CD4-positive, alpha-beta T cell treated with Interferon gamma for 1 hour (primary cell): ENCODE measurements around the gene SYN1.

Source experiments
- DNase-seq: peaks from one replicate; pipeline ENCODE4 v3.0.0-alpha.2; 2020

Gene SYN1

GRCh38 chrX:47571215-47571614 lies 48.4 kb downstream of the SYN1 start:
- DNase-seq = no peak

GRCh38 chrX:47570794-47571193 lies 48.9 kb downstream of the SYN1 start:
- no peak for DNase-seq

- peak; percentile 34 for DNase-seq
Observed at GRCh38 chrX:47568656-47569295, 50.9 kb downstream of the SYN1 start.

- DNase-seq = no peak
Observed at GRCh38 chrX:47566841-47567240, 52.8 kb downstream of the SYN1 start.

- no peak for DNase-seq
Observed at GRCh38 chrX:47564438-47565085, 55.1 kb downstream of the SYN1 start.

- no peak for DNase-seq
Observed at GRCh38 chrX:47563801-47564315, 55.8 kb downstream of the SYN1 start.

- DNase-seq = no peak
Observed at GRCh38 chrX:47562615-47563243, 56.9 kb downstream of the SYN1 start.

DNA sequence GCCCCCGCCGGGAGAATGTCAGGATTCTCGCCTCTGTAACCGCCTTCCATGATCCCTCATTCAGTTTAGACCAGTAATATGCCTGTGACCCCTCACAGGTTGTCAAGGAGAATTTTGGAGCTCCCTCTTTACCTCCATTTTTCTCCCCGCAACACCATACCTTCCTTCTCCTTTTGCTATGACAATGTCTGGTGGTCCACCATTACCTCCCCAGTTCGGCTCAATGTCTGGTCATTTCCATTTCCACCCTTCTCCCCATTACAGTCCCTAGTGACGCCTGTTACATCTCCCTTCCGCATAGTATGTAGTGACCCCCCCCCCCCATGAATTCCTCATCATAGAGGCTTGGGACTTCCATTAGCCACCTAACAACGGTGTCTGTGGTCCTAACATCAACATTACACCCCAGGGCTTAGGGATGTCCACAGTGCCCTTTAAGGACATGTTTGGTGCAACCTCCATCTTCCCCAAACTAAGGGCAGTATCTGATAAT lies 58.0 kb downstream of the SYN1 start:
- DNase-seq = no peak

- peak; percentile 98 for DNase-seq
Observed at GRCh38 chrX:47560934-47561658, 58.6 kb downstream of the SYN1 start, which contains the start of gene ARAF. Gene ARAF (plus strand): TSS chrX:47561205. CDS start chrX:47562968, 1,763 bp downstream.

DNA sequence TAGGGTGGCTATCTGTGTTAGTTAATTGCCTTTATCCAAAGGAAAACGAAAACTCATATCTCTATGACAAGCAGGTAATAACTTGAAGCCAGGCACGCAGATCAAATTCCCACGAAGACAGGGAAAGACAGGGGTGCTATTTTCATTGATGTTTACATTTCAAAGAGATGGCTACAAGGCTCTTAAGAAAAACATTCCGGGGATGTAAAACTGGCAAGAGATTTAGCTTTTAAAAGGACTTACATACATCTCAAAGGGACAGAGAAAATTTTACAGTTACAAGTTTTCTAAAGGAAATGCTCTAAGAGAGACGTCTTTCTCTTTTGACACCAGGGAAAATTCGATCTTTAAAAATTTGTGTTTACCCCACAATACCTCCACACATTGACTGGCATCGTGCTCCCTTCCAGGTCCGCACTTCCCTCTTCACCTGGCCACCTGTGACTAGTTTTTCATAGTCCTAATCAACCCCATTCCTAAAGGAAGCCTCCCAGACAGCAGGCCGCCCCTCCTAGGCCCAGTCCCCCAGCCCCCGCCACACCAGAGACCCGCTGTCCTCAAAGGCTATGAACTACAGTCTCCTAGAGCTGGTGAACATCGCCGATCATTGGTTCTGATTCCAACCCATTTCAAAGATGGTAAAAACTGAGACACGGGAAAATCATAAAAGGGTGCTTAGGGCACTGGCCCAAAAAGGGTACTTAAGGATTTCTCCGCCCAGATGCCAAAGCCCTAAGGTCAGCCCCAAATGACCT lies 59.3 kb downstream of the SYN1 start:
- no peak for DNase-seq

- DNase-seq = no peak
Observed at GRCh38 chrX:47558436-47558835, 61.2 kb downstream of the SYN1 start.

GRCh38 chrX:47556045-47556623 lies 63.5 kb downstream of the SYN1 start:
- peak; percentile 89 for DNase-seq

DNA sequence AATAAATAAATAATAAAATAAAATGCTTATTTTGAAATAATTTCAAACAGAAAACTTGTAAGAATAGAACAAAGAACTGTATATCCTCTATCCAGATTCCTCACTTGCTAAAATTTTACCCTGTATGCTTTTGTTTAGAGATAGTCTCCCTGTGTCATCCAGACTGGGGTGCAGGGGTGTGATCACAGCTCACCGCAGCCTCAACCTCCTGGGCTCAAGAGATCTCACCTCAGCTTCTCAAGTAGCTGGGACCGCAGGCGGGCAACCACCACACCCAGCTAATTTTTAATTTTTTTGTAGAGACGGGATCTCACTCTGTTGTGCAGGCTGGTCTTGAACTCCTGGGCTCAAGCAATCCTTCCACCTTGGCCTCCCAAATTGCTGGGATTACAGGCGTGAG lies 76.2 kb downstream of the SYN1 start:
- DNase-seq = no peak

- no peak for DNase-seq
Observed at GRCh38 chrX:47540754-47541538, 78.7 kb downstream of the SYN1 start.

GRCh38 chrX:47539860-47540259 lies 79.8 kb downstream of the SYN1 start:
- DNase-seq = no peak

DNA sequence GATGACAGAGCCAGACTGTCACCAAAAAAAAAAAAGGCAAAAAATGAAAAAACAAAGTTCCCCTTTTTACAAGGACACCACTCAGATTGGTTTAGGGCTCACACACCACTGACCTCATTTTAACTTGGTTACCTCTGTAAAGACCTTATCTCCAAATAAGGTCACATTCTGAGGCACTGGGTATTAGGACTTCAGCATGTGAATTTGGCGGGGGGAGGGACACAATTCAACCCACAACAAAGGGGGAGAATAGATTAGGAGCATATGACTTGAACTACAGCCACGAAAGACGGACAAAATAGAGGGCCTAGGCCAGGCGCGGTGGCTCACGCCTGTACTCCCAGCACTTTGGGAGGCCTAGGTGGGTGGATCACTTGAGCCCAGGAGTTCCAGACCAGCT lies 89.6 kb downstream of the SYN1 start:
- no peak for DNase-seq

DNA sequence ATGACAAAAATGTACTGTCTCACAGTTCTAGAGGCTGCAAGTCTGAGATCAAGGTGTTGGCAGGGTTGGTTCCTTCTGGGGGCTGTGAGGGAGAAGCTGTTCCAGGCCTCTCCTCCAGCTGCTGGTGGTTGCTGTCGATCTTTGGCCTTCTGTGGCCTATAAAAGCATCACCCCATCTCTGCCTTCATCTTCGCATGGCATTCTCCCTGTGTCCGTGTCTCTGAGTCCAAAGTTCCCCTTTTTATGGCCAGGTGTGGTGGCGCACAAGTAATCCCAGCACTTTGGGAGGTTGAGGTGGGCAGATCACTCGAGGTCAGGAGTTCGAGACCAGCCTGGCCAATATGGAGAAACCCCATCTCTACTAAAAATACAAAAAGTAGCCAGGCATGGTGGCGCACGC lies 90.1 kb downstream of the SYN1 start:
- no peak for DNase-seq

- DNase-seq = no peak
Observed at GRCh38 chrX:47523713-47524166, 95.9 kb downstream of the SYN1 start.

GRCh38 chrX:47523297-47523696 lies 96.4 kb downstream of the SYN1 start:
- peak; percentile 81 for DNase-seq
